Measurements from ENCODE around the gene PRSS38. TPM values are rescaled to one million over a fixed set of nuclear protein-coding genes. Genes with fewer than 3 reads are reported as not detected.

PRSS38 gene
- total RNA-seq, 4 donors from 2014 or later: not detected

DNA sequence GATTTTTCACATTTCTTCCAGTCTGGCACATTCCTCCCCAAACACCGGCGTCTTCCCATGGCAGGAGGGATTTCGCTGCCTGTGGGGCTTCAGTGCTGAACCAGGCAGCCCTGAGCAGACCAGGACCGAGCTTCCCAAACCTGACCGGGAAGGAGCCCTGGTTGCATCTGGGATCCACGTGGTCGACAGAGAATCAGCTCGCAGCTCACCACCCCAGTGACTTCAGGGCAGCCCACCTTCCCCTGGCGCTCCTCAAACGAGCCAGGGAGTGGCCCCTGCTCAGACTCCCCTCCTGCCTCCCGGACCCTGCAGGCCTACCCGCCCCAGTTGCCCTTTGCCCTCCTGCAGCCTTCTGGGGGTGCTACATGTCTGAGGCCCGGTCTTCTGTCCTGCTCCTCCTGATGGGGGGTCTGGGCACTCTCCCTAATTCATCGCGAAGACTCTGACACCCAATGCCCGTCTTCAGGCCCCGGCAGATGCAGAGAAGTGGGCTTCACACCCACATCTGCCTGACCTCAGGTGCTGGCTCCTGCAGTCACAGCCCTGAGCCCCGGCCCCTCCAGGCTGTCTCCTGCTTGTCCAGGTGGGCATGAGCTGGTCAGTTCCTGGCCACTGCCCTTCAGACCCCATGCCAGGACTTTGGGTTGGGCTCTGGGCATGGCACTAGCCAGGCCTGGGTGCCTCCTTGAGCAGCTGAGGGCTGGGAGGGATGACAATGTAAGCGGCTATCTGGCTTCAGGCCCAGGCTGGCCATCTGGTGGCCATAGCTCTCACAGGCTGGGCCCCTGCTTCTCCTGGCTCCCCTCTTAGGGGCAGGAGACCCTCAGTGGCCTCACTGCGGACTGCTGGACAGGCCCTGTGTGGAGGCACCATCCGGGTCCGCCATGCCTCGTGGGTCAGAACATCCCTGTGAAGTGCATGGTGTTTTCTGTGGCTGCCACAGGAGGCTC lies 26.1 kb upstream of the PRSS38 start:
- Histone ChIP-seq H3K36me3 (no peaks in the 10 kb centered on the region), H3K4me1 (peaks cover 47% of the 10 kb centered on the region), H3K27me3 (no peaks in the 10 kb centered on the region), H3K27ac (no peak overlapping the region), H3K9me3 (no peaks in the 10 kb centered on the region), H3K4me3 (peak overlapping the region; percentile 72)
- no peak for TF ChIP-seq CTCF (IDR thresholded peaks at IDR 0.05)
- no peak for TF ChIP-seq POLR2AphosphoS5 (IDR thresholded peaks at IDR 0.05)
- TF ChIP-seq POLR2A (IDR thresholded peaks at IDR 0.05): no peak
- no peak for TF ChIP-seq EP300 (IDR thresholded peaks at IDR 0.05)
- 70% methylated on average over 12 of the region's 23 CpGs for WGBS
- peak; percentile 67 to 78 for DNase-seq (ENCODE audit: low spot score in 2 of 2)

DNA sequence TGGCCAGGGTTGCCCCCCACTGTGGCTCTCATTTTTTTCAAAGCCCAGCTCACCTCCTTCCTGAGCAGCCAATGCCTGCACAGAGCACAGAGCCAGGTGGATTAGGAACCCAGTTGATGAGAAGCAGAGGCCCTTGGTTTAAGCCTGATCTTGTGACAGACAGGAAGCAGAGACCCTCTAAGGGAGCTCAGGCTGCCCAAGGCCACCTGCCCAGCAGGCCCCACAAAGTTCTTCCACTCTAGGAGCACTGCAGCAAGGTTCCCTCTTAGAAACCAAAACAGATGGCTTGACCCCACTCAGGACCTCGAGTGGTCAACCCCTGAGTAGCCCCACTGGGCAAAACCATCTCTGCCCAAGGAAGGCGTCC lies 25.5 kb upstream of the PRSS38 start:
- no peaks in the 10 kb centered on the region for H3K27me3 ChIP-seq
- no peak overlapping the region for H3K4me3 ChIP-seq
- WGBS: 96% methylated on average over 2 of the region's 2 CpGs
- H3K36me3 ChIP-seq: no peaks in the 10 kb centered on the region
- no peak for DNase-seq (ENCODE audit: low spot score in 2 of 2)
- no peak overlapping the region for H3K27ac ChIP-seq
- peaks cover 54% of the 10 kb centered on the region for H3K4me1 ChIP-seq
- TF ChIP-seq CTCF (IDR thresholded peaks at IDR 0.05): no peak
- no peak for TF ChIP-seq POLR2AphosphoS5 (IDR thresholded peaks at IDR 0.05)
- TF ChIP-seq POLR2A (IDR thresholded peaks at IDR 0.05): no peak
- TF ChIP-seq EP300 (IDR thresholded peaks at IDR 0.05): no peak
- no peaks in the 10 kb centered on the region for H3K9me3 ChIP-seq

- no peak overlapping the region for H3K27ac ChIP-seq
- no peaks in the 10 kb centered on the region for H3K27me3 ChIP-seq
- no peak for TF ChIP-seq POLR2A (IDR thresholded peaks at IDR 0.05)
- no peak for TF ChIP-seq CTCF (IDR thresholded peaks at IDR 0.05)
- TF ChIP-seq EP300 (IDR thresholded peaks at IDR 0.05): no peak
- TF ChIP-seq POLR2AphosphoS5 (IDR thresholded peaks at IDR 0.05): no peak
- no peaks in the 10 kb centered on the region for H3K36me3 ChIP-seq
- 75% methylated on average over 4 of the region's 4 CpGs for WGBS
- DNase-seq (ENCODE audit: low spot score in 2 of 2): no peak
- H3K4me3 ChIP-seq: no peak overlapping the region
- H3K9me3 ChIP-seq: no peaks in the 10 kb centered on the region
- peaks cover 55% of the 10 kb centered on the region for H3K4me1 ChIP-seq
Observed at GRCh38 chr1:227790868-227791267, 24.6 kb upstream of the PRSS38 start.

DNA sequence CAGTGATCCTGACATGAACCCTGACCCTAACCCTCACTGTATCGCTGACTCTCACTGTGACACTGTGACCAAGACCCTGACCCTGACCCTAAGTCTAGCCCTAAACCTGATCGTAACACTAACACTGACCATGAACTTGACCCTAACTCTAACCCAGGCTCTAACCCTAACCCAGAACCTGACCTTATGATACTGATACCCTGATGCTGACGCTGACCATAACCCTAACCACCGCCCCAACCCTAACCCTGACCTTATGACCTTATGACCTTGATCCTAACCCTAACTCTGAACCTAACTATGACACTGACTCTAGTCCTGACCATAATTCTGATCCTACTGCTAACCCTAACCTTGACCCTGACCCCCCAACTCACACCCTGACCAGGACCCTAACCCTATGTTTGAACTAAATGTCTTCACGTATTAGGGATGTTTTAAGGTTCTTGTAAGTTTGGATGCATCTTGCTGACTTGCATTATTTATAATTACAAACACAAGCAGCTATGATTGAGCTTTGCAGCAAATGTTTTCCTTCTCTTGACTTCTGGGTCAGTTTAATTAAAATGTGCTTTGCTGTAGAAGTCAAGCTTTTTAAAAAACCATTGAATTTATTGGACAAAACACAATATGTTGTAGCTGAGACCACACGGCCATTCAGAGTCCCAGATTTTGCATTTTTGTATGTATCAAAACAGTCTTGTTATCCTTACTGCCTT lies 23.9 kb upstream of the PRSS38 start:
- no peak for TF ChIP-seq EP300 (IDR thresholded peaks at IDR 0.05)
- TF ChIP-seq CTCF (IDR thresholded peaks at IDR 0.05): no peak
- TF ChIP-seq POLR2A (IDR thresholded peaks at IDR 0.05): no peak
- TF ChIP-seq POLR2AphosphoS5 (IDR thresholded peaks at IDR 0.05): no peak
- DNase-seq (ENCODE audit: low spot score in 2 of 2): no peak
- Histone ChIP-seq H3K4me1 (peaks cover 54% of the 10 kb centered on the region), H3K27ac (no peak overlapping the region), H3K4me3 (no peak overlapping the region), H3K27me3 (no peaks in the 10 kb centered on the region), H3K9me3 (no peaks in the 10 kb centered on the region), H3K36me3 (no peaks in the 10 kb centered on the region)
- WGBS: 83% methylated on average over 6 of the region's 6 CpGs
